ENCODE data around the gene PIGK.
"Not testable (repeated sequence)": the region's sequence is repeated elsewhere in the genome, so short reads cannot be mapped to it uniquely, and the experiment has no call there.

DNA sequence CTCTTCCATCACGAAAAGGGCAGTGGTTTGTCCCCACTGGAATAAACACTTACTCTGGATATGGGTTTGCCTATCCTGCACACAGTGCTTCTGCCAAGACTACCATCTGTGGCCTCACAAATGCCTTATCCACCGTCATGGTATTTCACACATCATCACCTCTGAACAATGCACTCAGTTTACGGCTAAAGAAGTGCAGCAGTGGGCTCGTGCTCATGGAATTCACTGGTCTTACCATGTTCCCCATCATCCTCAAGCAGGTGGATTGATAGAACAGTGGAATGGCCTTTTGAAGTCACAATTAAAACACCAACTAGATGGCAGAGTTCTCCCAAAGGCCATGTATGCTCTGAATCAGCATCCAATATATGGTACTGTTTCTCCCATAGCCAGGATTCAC, 32.3 kb downstream of the PIGK start:
- TF ChIP-seq CTCF (IDR thresholded peaks at IDR 0.05; ENCODE audit: extremely low read depth in 1 of 2, insufficient read depth in 1 of 2, low read depth in 1 of 2, low read length in 2 of 2): not testable (repeated sequence)
- TF ChIP-seq, protein P1, sequence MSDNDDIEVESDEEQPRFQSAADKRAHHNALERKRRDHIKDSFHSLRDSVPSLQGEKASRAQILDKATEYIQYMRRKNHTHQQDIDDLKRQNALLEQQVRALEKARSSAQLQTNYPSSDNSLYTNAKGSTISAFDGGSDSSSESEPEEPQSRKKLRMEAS (IDR thresholded peaks at IDR 0.05; ENCODE audit: insufficient read depth, insufficient read length): not testable (repeated sequence)

Data from endothelial cell of umbilical vein (primary cell).